DMS114 treated with DMSO at 0.1 percent for 48 hours (cell line): ENCODE measurements around the gene UNKL.
"Not testable (repeated sequence)": the region's sequence is repeated elsewhere in the genome, so short reads cannot be mapped to it uniquely, and the experiment has no call there.

Experiments used
- DNase-seq: peaks from one replicate; lab custom pipeline; 2025; ENCODE audit not compliant: unreplicated experiment; lab: John Stamatoyannopoulos, UW

UNKL gene

GRCh38 chr16:1328136-1328535 lies 86.4 kb downstream of the UNKL start:
- DNase-seq = not testable (repeated sequence)

- no peak for DNase-seq
Measured at GRCh38 chr16:1327619-1327947, 86.9 kb downstream of the UNKL start.

- DNase-seq = no peak
Measured at GRCh38 chr16:1326946-1327618, 87.4 kb downstream of the UNKL start.

- DNase-seq = no peak
Measured at GRCh38 chr16:1326391-1326790, 88.1 kb downstream of the UNKL start.

- DNase-seq = no peak
Measured at GRCh38 chr16:1325673-1326371, 88.7 kb downstream of the UNKL start.

- no peak for DNase-seq
Measured at GRCh38 chr16:1325261-1325660, 89.2 kb downstream of the UNKL start.

GRCh38 chr16:1324286-1324826 lies 90.1 kb downstream of the UNKL start:
- DNase-seq = no peak

GRCh38 chr16:1323296-1324239 lies 90.9 kb downstream of the UNKL start:
- no peak for DNase-seq

GRCh38 chr16:1322407-1322806 lies 92.1 kb downstream of the UNKL start:
- DNase-seq = no peak

GRCh38 chr16:1320658-1321240 lies 93.8 kb downstream of the UNKL start:
- no peak for DNase-seq

GRCh38 chr16:1320097-1320496 lies 94.4 kb downstream of the UNKL start:
- DNase-seq = no peak

GRCh38 chr16:1319041-1319440 lies 95.5 kb downstream of the UNKL start:
- no peak for DNase-seq

GRCh38 chr16:1318268-1318545 lies 96.3 kb downstream of the UNKL start:
- no peak for DNase-seq

GRCh38 chr16:1317479-1318267 lies 96.8 kb downstream of the UNKL start:
- DNase-seq = no peak

GRCh38 chr16:1316033-1316405 lies 98.5 kb downstream of the UNKL start:
- DNase-seq = no peak

GRCh38 chr16:1315081-1316032 lies 99.1 kb downstream of the UNKL start:
- DNase-seq = no peak

- no peak for DNase-seq
Measured at GRCh38 chr16:1314399-1315068, 100.0 kb downstream of the UNKL start.

GRCh38 chr16:1313721-1314369 lies 100.7 kb downstream of the UNKL start:
- DNase-seq = no peak
